GM12873 (cell line): ENCODE measurements around the gene CDRT4.

Experiments used
- CTCF ChIP-seq: IDR thresholded peaks from 2 replicates; pipeline ENCODE4 v1.5.1; 2012; ENCODE audit warnings: low read depth, mild to moderate bottlenecking, moderate library complexity, low read length, control low read depth; ENCODE audit not compliant: insufficient read depth; ENCODE audit errors: missing control alignments

CDRT4 gene

GRCh38 chr17:15510361-15510760 lies 42.9 kb upstream of the CDRT4 start:
- TF ChIP-seq CTCF, result no peak

DNA sequence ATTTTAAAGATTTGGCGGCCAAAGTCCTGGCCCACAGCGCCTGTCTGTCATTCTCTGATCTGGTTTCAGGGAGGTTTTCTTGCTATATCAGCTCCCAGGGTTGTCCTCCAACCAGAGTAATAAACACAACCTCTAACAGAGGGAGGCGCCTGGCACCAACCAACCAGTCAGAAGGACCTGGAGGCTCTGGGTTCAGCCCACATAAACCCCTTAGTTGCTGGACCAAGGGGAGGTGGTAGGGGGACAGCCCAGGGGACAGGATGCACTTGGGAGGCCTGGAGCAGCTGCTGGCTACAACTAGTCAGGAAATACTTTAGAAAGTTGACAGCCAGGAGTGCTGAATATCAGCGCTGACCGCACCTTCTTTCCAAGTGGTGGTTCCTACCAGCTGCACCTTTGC lies 41.7 kb upstream of the CDRT4 start:
- no peak for TF ChIP-seq CTCF

- TF ChIP-seq CTCF, result no peak
Observed at GRCh38 chr17:15508466-15508865, 41.0 kb upstream of the CDRT4 start.

GRCh38 chr17:15507896-15508295 lies 40.5 kb upstream of the CDRT4 start:
- TF ChIP-seq CTCF, result no peak

- no peak for TF ChIP-seq CTCF
Observed at GRCh38 chr17:15507001-15507400, 39.6 kb upstream of the CDRT4 start.

DNA sequence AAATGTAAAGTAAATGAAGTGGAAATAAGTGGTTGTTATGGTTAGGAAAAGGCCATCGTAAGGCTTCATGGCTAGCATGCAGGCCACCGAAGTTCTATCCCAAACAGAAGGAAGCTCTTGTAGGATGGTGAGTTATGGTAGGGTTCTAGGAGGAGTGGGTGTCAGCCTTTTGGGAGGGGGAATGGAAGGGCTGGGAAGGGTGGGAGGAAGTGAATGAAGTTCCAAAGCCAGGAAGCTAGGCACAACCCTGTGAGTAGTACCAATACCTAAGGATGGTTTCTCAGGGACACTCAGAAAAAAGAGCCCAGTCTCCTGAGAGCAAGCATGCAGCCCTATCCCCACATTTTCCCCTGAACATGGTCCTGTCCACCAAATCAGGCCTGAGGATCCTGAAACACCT lies 36.3 kb upstream of the CDRT4 start:
- TF ChIP-seq CTCF, result no peak

DNA sequence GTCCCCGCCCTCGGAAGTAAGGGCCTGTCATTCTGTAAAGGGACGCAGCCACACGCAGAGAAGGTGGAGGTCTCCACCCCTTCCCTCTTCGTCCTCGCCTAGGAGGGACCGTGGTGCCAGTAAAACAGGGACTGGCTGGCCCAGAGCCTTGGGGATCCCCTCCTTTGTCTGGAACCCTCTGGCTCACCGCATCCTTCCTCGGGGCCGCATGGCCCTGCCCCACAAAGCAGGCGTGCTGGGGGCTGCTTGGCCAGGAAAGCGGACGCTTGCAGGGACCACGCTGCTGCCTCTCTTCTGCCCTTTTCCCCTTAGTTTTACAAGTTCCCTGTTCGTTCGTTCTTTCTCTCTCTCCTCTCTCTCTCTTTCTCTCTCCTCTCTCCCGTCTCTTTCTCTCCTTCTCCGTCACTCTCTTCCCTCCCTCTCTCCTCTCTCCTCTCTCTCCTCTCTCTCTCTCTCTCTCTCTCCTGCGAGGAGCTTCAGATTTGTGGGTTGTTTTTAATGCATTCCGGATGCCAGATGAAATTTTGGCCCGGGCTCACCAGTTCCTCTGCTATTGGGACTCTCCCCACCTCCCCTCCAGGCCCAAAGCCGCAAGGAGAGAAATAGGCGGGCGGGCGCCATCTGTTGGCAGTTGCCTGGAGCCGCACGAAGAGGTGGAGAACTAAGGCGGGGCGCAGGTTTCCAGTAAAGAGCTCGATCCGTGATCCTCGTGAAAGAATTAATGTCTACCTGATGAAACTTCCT lies 35.1 kb upstream of the CDRT4 start:
- peak; percentile 79 for TF ChIP-seq CTCF
